Keratinocyte (primary cell): ENCODE measurements around the gene ARMC5.

Experiments used
- CTCF ChIP-seq, 3 experiments: IDR thresholded peaks in 1 of 3; conservative IDR thresholded peaks in 1 of 3; optimal IDR thresholded peaks in 1 of 3; 2 replicates in 2 of 3; 3 replicates in 1 of 3; pipeline versions ENCODE3 to v1.5.1; 2011; ENCODE audit warnings: low read length in 3 of 3, mild to moderate bottlenecking in 3 of 3, moderate library complexity in 2 of 3, control low read depth in 1 of 3, inconsistent platforms in 1 of 3; ENCODE audit not compliant: insufficient read depth in 2 of 3; ENCODE audit errors: extremely low read depth in 1 of 3
- EZH2 ChIP-seq: IDR thresholded peaks from one replicate; pipeline ENCODE4 v1.6.1; 2012; ENCODE audit warnings: inconsistent platforms, mild to moderate bottlenecking, low read length, moderate library complexity

GRCh38 chr16:31451681-31452351 lies 7.5 kb upstream of the ARMC5 start:
- TF ChIP-seq EZH2 (no peak), CTCF (optimal IDR thresholded peaks at IDR 0.05 in 1 of 3, IDR thresholded peaks at IDR 0.05 in 1 of 3, conservative IDR thresholded peaks at IDR 0.05 in 1 of 3; ENCODE audit: extremely low read depth in 1 of 3, insufficient read depth in 2 of 3, low read length in 3 of 3) (peak; percentile 70 to 81 (median 73))
